ENCODE results near the gene IGLON5.

The IGLON5 gene

DNA sequence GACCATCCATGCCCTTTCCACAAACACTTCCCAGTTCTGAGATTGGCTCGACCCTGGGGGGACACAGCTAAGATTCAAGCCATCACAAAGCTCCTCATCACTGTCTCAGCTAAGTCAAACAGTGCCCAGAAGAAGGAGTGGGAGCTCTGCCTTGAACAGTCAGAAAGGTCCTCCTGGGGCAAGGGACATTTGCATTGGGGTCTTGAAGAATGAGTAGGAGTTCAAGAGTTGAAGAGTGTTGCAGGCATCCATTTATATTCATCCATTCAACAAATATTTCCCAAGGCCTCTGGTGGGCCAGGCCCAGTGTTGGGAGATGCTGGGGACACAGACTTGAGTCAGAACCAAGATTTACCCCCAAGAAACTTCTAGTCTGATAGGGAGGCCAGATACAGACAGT is 6.5 kb downstream of the IGLON5 start:
- Histone ChIP-seq H3K36me3 (ENCODE audit: control insufficient read depth, insufficient read depth, low read length) (no peaks in the 10 kb centered on the region), H3K4me1 (ENCODE audit: control insufficient read depth, insufficient read depth, low read length) (0 out of 2 replicates have a peak, but pooled peaks cover 1% of the 10 kb centered on the region), H3K9me3 (ENCODE audit: control insufficient read depth, insufficient read depth, low read length) (no peaks in the 10 kb centered on the region), H3K27me3 (ENCODE audit: control insufficient read depth, insufficient read depth, low read length) (no peaks in the 10 kb centered on the region), H3K4me3 (ENCODE audit: low read length) (no peak overlapping the region), H3K27ac (ENCODE audit: low read length) (no peak overlapping the region)
- DNase-seq (ENCODE audit: low read depth, low spot score) = no peak
- WGBS (ENCODE audit: insufficient coverage, insufficient read length) = no CpG with 5 or more reads among the region's 1 CpG

DNA sequence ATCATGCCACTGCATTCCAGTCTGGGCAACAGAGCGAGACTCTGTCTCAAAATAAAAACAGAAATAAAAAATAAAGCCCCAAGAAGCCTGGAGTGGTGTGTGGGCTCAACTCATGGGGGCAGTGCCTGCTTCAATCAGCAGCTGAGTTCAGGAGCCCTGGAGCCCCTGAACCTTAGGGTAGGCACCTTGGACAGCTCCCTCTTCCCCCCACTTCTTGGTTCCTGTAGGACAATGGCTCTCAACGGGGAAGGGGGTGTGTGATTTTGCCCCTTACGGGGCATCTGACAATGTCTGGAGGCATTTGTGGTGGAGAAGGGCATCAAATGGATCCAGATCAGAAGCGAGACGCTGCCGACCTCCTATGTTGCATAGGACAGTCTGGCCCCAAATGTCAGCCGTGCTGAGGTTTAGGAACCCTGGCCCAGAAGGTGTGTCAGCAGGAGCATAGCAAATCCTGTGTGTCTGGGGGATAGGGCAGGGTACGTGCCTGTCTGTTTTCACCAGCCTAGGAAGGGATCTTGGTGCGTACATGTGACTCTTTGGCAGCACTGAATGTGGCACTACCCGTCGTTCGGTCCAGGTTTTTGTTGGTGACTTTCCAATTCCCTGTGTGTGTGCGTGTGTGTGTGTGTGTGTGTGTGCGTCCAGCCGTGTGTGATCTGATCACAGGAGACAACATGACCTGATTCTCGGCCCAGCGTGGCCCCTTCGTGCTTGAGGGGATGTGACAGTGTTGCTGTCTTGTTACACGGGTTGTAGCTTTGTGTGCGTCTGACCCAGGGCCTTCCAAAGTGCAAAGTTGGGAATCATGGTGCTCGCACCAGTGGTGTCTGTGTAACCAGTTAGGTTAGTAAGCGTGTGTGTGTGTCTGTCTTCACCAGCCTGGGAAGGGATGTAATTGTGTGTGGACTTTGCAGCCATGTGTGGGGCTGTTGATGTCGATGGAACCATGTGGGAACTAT is 7.5 kb downstream of the IGLON5 start:
- Histone ChIP-seq H3K4me1 (ENCODE audit: control insufficient read depth, insufficient read depth, low read length) (no peaks in the 10 kb centered on the region), H3K27ac (ENCODE audit: low read length) (no peak overlapping the region), H3K36me3 (ENCODE audit: control insufficient read depth, insufficient read depth, low read length) (no peaks in the 10 kb centered on the region), H3K4me3 (ENCODE audit: low read length) (no peak overlapping the region), H3K9me3 (ENCODE audit: control insufficient read depth, insufficient read depth, low read length) (no peaks in the 10 kb centered on the region), H3K27me3 (ENCODE audit: control insufficient read depth, insufficient read depth, low read length) (no peaks in the 10 kb centered on the region)
- no CpG with 5 or more reads among the region's 23 CpGs for WGBS (ENCODE audit: insufficient coverage, insufficient read length)
- DNase-seq (ENCODE audit: low read depth, low spot score) = no peak

DNA sequence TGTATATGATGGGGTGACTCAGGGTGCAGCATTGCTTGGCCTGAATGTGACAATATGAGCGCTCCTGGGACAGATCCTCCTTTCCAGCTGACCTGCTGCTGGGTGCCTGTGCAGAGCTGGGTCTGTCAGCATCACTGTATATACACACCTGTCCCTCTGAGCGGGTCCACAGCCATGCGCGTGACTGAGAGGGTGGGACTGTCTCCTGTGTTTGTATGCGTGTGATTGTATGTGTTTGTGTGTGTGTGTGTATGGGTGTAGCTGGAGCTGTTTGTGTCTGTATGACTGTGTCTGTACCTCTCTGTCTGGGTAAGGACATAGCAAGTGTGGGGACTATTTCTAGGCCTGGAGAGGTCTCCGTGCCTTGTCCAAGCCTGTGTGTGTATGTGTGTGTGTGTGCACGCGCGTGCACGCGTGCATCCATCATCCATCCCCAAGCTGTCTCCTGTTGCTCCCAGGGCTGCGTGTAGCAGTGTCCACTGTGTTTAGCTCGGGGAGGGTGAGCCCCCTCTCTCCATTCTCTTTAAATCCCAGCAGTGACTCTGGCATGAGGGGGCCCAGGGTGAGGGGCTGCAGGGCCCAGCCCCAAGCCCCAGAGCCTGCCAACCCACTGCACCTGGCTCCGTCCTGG is 8.3 kb downstream of the IGLON5 start:
- Histone ChIP-seq H3K4me1 (ENCODE audit: control insufficient read depth, insufficient read depth, low read length) (no peaks in the 10 kb centered on the region), H3K27ac (ENCODE audit: low read length) (no peak overlapping the region), H3K4me3 (ENCODE audit: low read length) (no peak overlapping the region), H3K9me3 (ENCODE audit: control insufficient read depth, insufficient read depth, low read length) (no peaks in the 10 kb centered on the region), H3K27me3 (ENCODE audit: control insufficient read depth, insufficient read depth, low read length) (no peaks in the 10 kb centered on the region), H3K36me3 (ENCODE audit: control insufficient read depth, insufficient read depth, low read length) (no peaks in the 10 kb centered on the region)
- DNase-seq (ENCODE audit: low read depth, low spot score) = no peak
- WGBS (ENCODE audit: insufficient coverage, insufficient read length) = no CpG with 5 or more reads among the region's 14 CpGs

DNA sequence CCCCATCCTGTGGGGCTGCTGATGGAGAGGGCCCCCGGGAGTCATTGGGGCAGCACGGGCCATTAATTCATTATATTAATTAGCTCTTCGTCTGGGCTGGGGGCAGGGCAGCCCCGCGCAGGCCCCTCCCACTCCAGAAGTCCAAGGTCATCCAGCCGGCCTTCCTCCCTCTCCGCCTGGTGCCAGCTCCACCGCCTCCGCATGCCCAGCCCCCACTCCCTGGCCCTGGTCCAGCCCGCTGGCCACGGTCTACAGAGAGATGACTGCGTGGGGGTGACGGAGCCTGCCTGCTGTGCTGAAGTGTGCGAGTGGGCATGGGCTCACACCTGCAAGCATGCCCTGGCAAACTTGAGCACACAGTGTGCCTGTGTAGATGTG is 8.8 kb downstream of the IGLON5 start:
- H3K4me3 ChIP-seq (ENCODE audit: low read length) = no peak overlapping the region
- no peaks in the 10 kb centered on the region for H3K9me3 ChIP-seq (ENCODE audit: control insufficient read depth, insufficient read depth, low read length)
- WGBS (ENCODE audit: insufficient coverage, insufficient read length) = no CpG with 5 or more reads among the region's 14 CpGs
- no peak overlapping the region for H3K27ac ChIP-seq (ENCODE audit: low read length)
- no peak for DNase-seq (ENCODE audit: low read depth, low spot score)
- H3K4me1 ChIP-seq (ENCODE audit: control insufficient read depth, insufficient read depth, low read length) = no peaks in the 10 kb centered on the region
- no peaks in the 10 kb centered on the region for H3K27me3 ChIP-seq (ENCODE audit: control insufficient read depth, insufficient read depth, low read length)
- no peaks in the 10 kb centered on the region for H3K36me3 ChIP-seq (ENCODE audit: control insufficient read depth, insufficient read depth, low read length)

DNA sequence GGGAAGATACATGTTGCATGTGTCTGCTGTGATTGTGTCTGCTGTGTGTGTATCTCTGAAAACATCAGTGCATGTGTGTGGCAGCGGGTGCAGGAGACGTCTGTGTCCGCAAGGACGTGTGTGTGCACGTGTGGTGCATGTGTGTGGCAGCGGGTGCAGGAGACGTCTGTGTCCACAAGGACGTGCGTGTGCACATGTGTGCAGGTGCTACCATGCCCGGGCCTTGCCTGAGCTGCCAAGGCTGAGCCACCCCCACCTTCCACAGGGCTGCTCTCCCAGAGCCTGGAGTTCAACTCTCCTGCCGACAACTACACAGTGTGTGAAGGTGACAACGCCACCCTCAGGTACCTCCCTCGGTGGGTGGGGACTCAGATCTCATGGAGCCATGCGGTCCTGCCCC is 10.4 kb downstream of the IGLON5 start:
- no peak overlapping the region for H3K4me3 ChIP-seq (ENCODE audit: low read length)
- no peak overlapping the region for H3K27ac ChIP-seq (ENCODE audit: low read length)
- H3K36me3 ChIP-seq (ENCODE audit: control insufficient read depth, insufficient read depth, low read length) = no peaks in the 10 kb centered on the region
- no peaks in the 10 kb centered on the region for H3K9me3 ChIP-seq (ENCODE audit: control insufficient read depth, insufficient read depth, low read length)
- no peaks in the 10 kb centered on the region for H3K27me3 ChIP-seq (ENCODE audit: control insufficient read depth, insufficient read depth, low read length)
- no peak for DNase-seq (ENCODE audit: low read depth, low spot score)
- WGBS (ENCODE audit: insufficient coverage, insufficient read length) = no CpG with 5 or more reads among the region's 14 CpGs
- no peaks in the 10 kb centered on the region for H3K4me1 ChIP-seq (ENCODE audit: control insufficient read depth, insufficient read depth, low read length)

DNA sequence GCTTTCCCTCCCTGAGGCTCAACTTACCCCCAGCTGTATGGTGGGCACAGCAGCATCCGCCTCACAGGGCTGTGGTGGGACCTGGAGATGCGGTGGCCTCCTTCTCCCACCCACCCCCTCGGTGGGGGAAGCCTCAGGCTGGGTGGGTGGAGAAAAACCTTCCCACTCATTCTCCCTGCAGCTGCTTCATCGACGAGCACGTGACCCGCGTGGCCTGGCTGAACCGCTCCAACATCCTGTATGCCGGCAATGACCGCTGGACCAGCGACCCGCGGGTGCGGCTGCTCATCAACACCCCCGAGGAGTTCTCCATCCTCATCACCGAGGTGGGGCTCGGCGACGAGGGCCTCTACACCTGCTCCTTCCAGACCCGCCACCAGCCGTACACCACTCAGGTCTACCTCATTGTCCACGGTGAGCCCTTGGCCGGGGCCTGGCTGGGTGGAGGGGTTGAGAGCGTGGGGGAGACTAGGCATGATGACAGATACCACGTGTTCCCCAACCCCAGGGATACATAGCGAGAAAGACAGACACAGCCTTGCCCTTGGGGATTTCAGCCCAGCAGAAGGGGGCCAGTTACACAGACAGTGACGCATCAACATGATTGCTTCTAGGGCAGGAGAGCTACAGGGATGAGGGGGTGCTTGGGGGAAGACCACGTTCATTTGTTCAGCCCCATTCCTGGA is 12.2 kb downstream of the IGLON5 start:
- no CpG with 5 or more reads among the region's 29 CpGs for WGBS (ENCODE audit: insufficient coverage, insufficient read length)
- Histone ChIP-seq H3K27me3 (ENCODE audit: control insufficient read depth, insufficient read depth, low read length) (no peaks in the 10 kb centered on the region), H3K9me3 (ENCODE audit: control insufficient read depth, insufficient read depth, low read length) (no peaks in the 10 kb centered on the region)

DNA sequence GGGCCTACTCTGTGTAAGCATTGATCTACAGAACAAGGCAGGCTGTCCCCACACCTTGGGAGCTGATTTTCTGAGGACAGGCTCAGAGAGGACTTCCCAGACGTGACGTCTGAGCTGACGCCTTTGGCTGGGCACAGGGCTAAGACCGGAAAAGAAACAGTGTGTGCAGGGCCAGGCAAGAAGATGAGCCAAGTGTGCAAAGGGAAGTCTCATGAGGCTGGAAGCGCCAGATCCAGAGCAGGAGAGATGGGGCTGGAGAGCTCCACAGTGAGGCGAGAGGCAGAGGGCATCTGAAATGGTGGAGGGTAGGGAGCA is 12.7 kb downstream of the IGLON5 start:
- H3K9me3 ChIP-seq (ENCODE audit: control insufficient read depth, insufficient read depth, low read length) = no peaks in the 10 kb centered on the region
- no peak overlapping the region for H3K4me3 ChIP-seq (ENCODE audit: low read length)
- H3K36me3 ChIP-seq (ENCODE audit: control insufficient read depth, insufficient read depth, low read length) = no peaks in the 10 kb centered on the region
- no peak for DNase-seq (ENCODE audit: low read depth, low spot score)
- H3K27me3 ChIP-seq (ENCODE audit: control insufficient read depth, insufficient read depth, low read length) = no peaks in the 10 kb centered on the region
- H3K27ac ChIP-seq (ENCODE audit: low read length) = no peak overlapping the region
- no CpG with 5 or more reads among the region's 6 CpGs for WGBS (ENCODE audit: insufficient coverage, insufficient read length)
- H3K4me1 ChIP-seq (ENCODE audit: control insufficient read depth, insufficient read depth, low read length) = peaks cover 1% of the 10 kb centered on the region; the same call in 1 of the 2 replicates

More for the DNA sequence above, 12.2 kb downstream of the IGLON5 start:
- Histone ChIP-seq H3K4me3 (ENCODE audit: low read length) (no peak overlapping the region), H3K27ac (ENCODE audit: low read length) (no peak overlapping the region), H3K36me3 (ENCODE audit: control insufficient read depth, insufficient read depth, low read length) (no peaks in the 10 kb centered on the region), H3K4me1 (ENCODE audit: control insufficient read depth, insufficient read depth, low read length) (peaks cover 1% of the 10 kb centered on the region; the same call in 1 of the 2 replicates)
- no peak for DNase-seq (ENCODE audit: low read depth, low spot score)

DNA sequence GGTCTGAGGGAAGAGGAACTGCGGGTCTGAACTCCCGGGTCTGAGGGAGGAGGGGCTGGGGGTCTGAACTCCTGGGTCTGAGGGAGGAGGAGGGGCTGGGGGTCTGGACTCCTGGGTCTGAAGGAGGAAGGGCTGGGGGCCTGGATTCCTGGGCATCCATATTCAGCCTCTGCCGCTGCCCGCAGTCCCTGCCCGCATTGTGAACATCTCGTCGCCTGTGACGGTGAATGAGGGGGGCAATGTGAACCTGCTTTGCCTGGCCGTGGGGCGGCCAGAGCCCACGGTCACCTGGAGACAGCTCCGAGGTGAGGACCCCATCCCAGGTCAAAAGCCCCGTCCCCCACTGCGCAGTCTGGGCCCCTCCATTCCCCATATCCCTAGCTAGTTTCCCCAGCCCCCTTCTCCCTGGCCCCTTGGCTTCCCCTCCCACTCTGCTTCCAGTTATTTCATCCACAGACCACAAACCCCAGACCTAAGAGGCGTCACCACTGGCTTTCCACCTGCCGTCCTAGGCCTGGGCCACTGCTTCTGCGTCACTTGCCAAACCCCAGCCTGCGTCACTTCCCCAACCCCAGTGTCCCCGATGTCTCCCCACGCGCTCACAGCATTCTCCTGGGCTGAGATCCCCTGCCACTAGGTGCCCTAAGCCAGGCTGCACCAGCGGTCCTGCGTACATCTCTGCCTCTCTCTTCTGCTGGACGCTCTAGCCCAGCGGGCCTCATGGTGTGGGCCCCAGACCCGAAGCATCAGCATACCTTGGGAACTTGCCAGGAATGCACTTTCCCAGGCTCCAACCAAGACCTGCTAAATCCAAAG is 13.9 kb downstream of the IGLON5 start:
- Histone ChIP-seq H3K4me1 (ENCODE audit: control insufficient read depth, insufficient read depth, low read length) (peaks cover 1% of the 10 kb centered on the region; the same call in 1 of the 2 replicates), H3K4me3 (ENCODE audit: low read length) (no peak overlapping the region), H3K27ac (ENCODE audit: low read length) (no peak overlapping the region), H3K9me3 (ENCODE audit: control insufficient read depth, insufficient read depth, low read length) (no peaks in the 10 kb centered on the region), H3K36me3 (ENCODE audit: control insufficient read depth, insufficient read depth, low read length) (no peaks in the 10 kb centered on the region), H3K27me3 (ENCODE audit: control insufficient read depth, insufficient read depth, low read length) (no peaks in the 10 kb centered on the region)
- no CpG with 5 or more reads among the region's 26 CpGs for WGBS (ENCODE audit: insufficient coverage, insufficient read length)
- DNase-seq (ENCODE audit: low read depth, low spot score) = no peak

DNA sequence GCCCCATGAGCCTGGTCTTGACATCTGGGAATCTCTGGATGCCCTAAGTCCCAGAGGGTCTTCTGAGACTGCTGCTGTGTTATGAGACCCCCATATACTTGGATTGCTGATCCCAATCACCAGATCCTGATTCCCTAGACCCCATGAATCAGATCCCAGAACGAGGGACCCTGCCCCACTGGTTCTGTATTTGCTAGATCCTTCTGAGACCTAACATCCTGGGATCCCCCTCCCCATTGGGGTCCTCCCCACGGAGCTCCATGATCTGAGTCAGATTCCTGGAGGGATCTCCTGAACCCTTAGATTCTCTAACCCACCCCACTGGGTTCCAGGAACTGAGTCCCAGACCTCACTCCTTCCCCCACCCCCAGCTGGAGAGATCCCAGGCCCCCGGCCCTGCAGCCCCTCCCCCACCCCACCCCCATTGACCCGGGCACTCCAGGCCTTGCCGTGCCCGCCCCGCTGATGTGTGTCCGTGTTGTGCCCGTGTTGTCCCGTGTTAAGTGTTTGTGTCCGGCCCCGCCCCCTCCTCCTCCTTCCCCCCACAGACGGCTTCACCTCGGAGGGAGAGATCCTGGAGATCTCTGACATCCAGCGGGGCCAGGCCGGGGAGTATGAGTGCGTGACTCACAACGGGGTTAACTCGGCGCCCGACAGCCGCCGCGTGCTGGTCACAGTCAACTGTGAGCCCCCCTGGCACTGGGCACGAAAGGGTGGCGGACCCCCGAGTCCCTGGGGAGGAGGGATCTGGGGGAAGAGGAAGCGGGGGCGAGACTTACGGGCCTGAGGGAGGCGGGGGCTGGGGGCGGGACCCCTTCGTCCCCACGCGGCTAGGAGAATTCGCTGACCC is 15.0 kb downstream of the IGLON5 start:
- Histone ChIP-seq H3K36me3 (ENCODE audit: control insufficient read depth, insufficient read depth, low read length) (no peaks in the 10 kb centered on the region), H3K4me1 (ENCODE audit: control insufficient read depth, insufficient read depth, low read length) (peaks cover 1% of the 10 kb centered on the region; the same call in 1 of the 2 replicates), H3K27me3 (ENCODE audit: control insufficient read depth, insufficient read depth, low read length) (no peaks in the 10 kb centered on the region), H3K4me3 (ENCODE audit: low read length) (no peak overlapping the region), H3K27ac (ENCODE audit: low read length) (no peak overlapping the region), H3K9me3 (ENCODE audit: control insufficient read depth, insufficient read depth, low read length) (no peaks in the 10 kb centered on the region)
- DNase-seq (ENCODE audit: low read depth, low spot score) = no peak
- WGBS (ENCODE audit: insufficient coverage, insufficient read length) = no CpG with 5 or more reads among the region's 36 CpGs

All from iPS DF 6.9 (cell line).